Middle frontal gyrus (tissue), 1 donor: Measurements from ENCODE around the gene MCOLN3.
"Not testable (repeated sequence)": the region's sequence is repeated elsewhere in the genome, so short reads cannot be mapped to it uniquely, and the experiment has no call there.

Experiments
- DNase-seq: peaks from one replicate; pipeline ENCODE4 v3.0.0-alpha.2; 2015; ENCODE audit warnings: low spot score; ENCODE audit errors: extremely low spot score

MCOLN3 gene

DNA sequence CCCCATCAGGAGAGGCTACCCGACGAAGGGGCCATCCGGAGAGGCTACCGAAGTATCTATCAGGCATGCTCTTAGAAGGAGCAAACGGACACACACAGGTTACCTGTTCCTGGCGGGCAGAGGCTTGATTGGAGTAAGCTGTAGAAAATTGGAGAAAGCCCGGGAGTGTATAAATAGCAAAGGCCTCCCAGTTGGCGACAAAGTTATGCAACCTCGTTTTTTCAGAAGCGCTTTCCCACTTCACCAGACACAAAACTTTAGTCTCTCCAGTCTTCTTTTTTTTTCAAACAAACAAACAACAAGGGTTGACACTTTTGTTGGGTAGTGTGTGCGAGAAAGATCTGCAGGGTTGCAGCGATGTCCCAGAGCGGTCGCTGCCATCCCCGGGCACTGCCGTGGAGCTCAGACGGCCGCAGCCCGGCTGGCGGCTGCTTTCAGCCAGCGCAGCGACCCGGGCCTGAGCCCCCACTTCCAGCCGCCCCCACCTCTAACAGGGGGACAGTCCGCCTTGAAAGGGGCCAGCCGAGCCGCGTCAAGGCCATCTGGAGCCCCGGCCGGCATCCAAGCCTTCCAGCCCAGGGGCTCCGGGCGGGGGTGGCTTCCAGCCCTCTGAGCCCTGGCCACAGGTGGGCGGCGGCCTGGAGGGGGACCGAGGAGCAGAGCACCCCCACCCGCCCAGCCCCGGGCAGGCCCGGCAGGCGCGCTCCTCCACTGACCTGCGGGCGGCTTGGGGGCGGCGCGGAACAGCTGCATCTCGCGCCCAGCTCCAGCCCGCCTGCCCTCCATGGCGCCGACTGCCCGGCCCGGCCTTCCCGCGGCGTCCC is 616 bp downstream of the MCOLN3 start:
- no peak for DNase-seq

DNA sequence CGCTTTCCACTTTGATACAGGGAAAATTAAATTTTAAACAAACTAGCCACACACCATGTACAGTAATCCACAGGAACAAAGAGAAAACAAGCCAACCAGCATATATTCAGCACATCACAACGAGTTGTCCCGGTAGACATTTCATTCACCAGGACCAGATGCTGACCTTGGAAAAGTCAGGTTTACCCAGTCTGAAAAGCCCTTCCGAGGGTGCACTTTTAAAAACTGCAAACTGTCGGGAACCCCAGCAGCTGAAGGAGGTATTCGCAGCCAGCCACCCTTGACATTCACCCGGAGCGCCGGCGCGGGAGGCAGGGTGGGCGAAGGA is 1.2 kb downstream of the MCOLN3 start:
- no peak for DNase-seq

DNA sequence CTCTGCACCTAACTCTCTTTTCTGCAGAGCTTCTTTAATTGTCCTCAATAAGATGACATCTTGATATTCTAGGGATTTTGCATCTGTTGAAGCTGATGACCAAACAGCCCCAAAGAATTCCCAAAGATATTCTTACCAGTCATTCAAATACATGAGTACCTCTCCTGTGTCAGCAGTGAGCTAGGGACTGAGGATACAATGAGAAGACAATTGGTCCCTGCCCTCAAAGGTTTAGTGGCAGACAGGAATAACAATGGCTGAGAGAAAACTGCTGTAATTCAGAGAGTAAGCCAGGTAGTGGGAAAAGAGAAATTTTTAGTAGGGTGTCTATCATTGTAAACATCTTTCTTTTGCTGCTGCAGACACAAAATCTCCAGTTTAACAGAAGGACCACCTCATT is 5.9 kb downstream of the MCOLN3 start:
- DNase-seq, result no peak

DNA sequence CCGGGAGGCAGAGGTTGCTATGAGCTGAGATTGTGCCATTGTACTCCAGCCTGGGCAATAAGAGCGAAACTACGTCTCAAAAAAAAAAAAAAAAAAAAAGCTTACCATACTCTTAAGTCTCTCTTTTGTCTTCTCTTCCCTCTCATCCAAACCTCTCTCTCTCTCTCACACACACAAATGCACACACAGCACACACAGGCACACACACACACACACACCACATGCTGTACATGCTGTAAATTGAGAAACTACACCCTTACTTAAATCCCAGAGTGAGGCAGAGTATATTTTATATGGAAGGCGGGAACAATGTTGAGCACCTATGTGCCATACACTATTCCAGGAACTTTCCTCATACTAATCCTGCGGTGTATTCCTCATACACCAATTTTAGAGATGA is 6.5 kb downstream of the MCOLN3 start:
- DNase-seq, result no peak

DNA sequence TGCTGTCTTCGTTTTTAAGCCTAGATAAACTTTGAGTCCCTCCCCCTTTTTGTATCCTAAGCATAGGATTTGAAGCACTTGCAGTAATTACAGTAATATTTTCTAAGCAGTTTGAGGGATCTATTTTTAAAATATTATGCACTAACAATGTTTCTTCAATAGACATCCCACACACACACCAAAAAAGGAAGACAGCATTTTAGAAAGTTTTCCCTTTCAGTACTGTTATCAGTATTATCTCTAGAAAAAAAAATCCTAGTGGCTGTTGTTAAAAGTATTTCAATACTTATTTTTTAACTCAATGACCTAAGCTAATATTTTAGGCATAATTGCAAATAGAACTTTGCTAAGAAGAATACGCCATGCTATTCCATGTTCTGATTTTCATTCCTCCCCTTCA is 15.1 kb downstream of the MCOLN3 start:
- no peak for DNase-seq

DNA sequence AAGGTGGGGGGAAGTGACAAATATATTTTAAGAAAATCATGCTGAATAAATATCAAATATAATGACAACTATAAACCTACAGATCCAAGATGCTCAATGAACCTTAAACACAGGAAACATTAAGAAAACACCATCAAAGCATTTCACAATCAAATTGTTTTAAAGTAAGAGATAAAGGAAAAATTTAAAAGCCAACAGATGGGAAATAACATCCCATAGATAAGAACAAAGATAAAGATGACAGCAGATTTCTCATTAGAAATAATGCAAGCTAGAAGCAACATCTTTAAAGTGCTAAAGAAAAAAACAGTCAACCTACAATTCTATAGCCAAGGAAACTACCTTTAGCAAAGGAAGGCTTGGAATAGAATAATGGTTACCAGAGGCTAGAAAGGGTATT is 17.8 kb downstream of the MCOLN3 start:
- no peak for DNase-seq

DNA sequence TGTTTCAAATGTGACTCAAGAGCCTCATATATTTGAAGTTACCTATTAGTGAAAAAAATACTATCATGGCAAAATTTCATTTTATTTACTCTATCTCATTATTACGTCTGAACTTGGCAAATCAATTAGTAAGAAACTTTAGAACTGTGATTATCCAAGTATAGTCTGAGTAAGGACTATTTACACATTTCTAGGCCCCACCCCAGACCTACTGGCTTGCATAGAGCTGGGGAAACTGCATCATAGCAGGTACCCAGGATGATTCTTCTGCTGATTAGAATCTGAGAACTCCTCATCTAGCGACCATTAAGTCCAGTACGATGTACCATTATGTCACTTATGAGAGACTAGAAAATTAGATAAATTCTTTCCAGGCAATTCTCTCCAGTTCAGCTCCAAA is 20.1 kb downstream of the MCOLN3 start:
- no peak for DNase-seq

DNA sequence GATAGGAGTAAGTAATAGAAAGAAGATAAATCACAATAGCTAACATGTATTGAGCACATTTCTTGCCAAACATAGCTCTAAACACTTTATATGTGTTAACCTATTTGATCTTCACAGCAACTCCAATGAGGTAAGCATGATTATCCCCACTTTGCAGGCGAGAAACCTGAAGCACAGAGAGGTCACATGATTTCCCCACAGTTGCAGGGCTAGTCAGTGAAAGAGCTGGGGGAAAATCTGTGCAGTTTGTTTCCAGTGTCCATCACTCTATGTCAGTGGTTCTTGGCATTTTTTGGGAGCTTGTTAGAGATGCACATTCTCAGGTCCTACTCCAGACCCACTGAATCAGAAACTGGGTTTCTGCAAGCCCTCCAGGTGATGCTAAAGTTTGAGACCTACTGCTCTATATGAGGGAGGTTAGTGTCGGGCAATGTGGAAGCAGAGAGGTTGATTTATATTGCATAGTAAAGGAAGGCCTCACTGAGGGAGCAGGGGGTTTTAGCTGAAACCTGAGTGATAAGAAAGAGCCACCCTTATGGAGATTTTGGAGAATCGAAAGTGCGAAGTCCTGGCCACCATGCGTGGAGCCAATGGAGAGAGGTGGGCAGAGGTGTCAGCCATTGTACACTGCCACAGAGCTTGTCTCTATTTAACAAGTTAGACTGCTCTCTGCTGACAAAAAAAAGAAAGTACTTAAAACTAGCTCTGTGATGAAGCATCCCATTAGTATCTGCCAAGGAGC is 20.9 kb downstream of the MCOLN3 start:
- DNase-seq, result no peak

DNA sequence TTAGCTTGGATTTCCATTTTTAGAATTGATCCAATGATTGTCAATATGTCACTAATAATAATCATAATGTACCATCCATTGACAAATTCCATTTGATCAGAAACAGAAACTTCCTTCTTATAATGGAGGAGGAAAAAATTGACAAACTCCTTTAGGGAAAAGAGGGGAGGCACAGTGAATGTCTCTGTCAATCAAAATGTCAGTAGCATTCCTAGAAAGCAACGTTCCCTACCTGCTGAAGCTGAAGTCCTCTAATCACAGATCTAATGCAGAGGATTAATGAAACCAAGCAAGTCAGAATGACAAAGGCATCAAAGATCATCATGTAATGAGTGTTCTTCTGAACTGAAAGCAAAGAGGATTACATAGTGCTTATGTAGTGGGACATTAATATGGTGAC is 22.4 kb downstream of the MCOLN3 start:
- no peak for DNase-seq

DNA sequence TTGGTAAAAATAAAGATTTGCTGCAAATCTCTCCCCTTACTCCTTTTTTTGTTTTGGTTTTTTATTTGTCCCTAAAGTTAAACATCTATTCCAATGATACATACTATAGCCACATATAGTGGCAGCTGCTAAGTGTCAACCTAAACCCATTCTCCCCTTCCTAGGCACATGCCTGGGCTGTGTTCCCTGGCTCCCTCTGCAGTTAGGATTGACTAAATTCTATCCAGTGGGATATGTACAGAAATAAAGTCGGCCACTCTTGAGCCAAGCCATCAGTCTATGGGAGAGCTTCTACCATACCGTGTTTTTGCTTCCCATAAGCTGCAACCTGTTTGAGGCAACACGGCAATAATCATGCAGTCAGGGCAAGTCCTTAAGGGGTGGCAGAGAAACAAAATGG is 23.6 kb downstream of the MCOLN3 start:
- DNase-seq, result no peak

DNA sequence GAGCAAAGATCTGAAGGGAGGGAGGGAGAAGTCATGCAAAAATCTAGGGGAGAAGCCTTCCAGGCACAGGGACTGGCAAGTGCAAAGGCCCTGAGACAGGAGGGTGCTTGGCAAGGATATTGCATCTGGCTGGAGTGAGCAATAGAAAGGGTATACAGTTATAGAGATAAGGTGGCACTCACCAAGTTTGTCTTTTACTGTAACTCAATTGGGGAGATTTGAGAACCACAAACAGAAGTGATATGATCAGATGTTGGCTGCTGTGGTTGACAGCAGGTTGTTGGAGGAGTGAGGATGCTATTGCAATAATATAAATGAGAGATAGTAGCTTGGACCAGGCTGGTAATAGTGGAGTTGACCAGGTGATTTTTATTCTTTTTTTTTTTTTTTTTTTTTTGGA is 25.6 kb downstream of the MCOLN3 start:
- no peak for DNase-seq

DNA sequence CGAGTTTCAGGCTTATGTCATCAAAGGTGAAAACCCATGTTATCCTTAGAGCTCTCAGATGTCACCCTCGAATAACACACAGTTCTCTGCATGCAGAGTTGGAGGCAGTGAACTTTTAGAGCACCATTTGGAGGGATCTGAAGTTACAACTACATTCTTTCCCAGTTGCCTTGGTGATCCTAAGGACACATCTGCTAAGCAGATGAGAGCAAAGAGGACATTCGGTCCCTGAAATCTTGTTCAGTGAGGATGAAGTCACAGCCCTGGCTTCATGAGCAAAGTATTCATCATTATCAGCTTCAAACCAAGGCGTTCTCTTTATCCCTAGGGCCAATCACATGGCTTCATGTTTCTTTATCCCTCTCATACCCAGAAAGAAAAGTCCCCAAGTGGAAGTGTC is 28.3 kb downstream of the MCOLN3 start:
- no peak for DNase-seq

DNA sequence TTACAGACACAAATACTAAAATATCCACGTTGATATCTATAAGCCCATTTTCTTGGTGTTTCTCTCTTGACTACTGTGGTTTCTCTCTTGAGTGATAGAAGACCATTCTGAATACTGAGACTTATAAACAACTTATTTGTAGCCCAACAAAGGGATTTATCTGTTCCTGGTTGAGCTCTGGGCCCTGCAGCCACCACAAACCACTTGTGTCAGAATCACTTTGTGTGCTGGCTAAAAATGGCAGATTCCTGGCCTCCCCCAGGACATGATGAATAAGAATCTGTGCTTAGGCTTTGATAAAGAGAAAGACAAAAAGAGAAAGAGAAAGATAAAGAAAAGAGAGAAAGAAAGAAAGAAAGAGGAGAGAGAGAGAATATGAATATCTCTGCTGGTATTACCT is 32.5 kb downstream of the MCOLN3 start:
- DNase-seq, result no peak

DNA sequence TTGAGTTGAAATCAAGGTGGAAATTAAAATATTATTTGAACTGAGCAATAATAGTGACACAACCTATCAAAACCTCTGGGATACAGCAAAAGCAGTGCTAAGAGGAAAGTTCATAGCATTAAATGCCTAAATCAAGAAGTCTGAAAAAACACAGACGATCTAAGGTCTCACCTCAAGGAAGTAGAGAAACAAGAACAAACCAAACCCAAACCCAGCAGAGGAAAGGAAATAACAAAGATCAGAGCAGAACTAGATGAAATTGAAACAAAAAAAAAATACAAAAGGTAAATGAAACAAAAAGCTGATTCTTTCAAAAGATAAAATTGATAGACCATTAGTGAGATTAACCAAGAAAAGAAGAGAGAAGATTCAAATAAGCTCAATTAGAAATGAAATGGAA is 42.7 kb downstream of the MCOLN3 start:
- not testable (repeated sequence) for DNase-seq

DNA sequence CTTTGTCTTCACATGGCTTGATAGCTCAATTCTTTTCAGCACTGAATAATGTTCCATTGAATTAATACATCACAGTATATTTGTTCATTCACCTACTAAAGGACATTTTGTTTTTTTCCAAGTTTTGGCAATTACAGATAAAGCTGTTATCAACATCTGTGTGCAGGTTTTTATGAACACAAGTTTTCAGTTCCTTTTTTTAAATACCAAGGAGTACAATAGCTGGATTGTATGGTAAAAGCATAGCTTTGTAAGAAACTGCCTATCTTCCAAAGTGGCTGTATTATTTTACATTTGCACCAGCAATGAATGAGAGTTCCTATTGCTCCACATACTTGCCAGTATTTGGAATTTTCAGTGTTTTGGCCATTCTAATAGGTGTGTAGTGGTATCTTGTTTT is 46.6 kb downstream of the MCOLN3 start:
- no peak for DNase-seq

DNA sequence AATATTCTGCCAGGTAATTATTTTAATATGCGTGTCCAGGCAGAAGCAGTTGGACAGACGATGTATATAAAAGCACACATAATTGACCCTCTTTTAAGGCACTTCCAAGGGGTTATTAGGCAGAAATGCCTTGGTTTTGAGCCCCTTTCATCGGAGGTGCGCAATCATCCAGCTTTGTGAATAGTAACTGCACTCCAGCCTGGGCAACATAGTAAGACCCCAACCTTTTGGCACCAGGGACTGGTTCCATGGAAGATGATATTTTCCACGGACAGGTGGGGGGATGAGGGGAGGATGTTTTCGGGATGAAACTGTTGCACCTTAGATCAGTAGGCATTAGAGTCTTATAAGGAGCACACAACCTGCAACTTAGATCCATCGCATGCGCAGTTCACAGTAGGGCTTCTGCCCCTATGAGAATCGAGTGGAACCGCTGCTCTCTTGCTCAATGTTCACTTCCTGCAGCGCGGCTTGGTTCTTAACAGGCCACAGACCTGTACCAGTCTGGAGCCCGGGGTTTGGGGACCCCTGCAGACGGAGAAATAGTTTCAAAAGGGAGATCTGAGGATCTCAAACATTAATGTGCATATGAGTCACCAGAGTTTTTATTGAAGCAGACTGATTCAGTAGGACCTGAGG is 49.5 kb downstream of the MCOLN3 start:
- no peak for DNase-seq

DNA sequence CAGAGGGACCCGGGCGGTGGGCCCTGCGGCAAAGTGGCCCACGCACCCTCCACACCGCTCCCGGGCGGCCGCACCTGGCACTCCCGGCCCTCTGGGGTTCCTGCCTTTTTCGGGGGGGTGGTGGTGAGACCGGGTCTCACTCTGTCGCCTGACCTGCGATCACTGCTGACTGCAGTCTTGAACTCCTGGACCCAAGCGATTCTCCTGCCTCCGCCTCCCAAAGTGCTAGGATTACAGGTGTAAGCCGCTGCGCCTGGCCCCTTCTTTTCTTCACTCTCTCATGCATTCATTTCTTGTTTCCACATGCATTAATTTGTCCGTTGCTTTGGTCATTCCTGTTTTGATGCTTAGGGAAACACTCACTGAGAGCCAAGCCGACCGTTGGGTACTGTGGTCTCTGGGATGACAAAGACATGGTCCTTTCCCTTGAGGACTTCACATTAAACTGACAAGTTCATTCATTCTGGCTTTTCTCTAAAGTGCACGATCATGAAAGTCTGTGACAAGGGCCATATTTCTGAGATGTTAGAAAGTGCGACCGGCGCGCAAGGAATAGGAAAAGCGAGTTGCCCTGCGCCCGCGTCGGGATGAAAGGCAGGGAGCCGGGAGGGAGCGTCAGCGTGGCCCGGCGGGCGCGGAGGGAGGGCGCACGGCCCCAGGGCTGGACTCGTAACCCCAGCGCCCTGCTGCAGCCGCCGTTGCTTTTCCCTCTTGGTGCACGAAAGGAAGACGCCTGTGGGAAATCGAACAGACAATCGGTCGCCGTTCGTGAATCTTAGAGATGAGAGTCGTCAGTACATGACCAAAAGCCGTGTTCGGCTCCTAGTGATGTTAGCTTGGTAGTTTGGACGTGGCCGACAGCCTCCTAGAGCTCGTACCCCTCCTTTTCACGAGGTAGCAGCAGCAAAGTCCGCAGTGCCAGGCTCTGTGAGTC is 50.4 kb downstream of the MCOLN3 start:
- DNase-seq, result no peak

DNA sequence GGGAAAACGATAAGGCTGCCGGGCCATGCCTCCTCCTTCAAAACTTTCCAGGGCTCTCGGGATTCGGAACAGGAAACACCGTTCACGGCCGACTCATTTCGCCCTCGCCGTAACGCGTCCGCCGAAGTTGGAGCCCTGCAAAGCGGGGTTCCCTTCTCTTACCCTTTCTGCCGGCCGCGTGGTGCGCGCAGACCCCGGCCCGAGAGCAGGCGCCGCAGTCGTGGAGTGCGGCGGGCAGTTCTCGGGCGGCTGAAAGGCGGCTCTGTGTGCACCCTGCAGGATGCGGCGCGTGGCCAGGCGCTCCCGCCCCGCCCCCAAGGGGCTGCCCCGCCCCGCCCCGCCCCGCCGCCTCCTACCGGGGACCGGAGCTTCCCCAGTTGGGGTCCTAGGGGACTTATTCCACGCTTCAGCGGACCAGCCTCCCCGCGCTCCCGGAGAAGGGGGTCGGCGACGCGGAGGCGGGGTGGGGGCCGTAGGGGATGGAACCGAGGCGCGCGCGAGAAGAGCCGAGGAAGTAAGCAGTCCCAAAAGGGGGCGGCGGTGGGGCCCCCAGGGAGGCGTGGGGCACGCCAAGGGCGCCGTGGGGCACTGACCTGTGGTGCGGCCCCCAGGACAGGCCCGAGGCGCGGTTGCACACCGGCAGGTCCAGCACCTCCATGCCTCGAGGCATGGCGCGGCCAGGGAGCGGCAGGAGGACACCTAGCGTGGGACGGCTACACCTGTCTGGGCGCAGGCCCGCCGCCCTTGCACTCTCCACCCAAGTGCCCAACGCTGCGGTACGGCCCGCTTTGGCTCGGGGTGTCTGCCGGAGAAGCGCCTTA is 51.2 kb downstream of the MCOLN3 start, which contains the start of gene MCOLN2:
Gene MCOLN2 (minus strand): TSS at position 268 of the 821 bp plus-strand sequence. CDS start 241 bp downstream, at position 27.
- no peak for DNase-seq

DNA sequence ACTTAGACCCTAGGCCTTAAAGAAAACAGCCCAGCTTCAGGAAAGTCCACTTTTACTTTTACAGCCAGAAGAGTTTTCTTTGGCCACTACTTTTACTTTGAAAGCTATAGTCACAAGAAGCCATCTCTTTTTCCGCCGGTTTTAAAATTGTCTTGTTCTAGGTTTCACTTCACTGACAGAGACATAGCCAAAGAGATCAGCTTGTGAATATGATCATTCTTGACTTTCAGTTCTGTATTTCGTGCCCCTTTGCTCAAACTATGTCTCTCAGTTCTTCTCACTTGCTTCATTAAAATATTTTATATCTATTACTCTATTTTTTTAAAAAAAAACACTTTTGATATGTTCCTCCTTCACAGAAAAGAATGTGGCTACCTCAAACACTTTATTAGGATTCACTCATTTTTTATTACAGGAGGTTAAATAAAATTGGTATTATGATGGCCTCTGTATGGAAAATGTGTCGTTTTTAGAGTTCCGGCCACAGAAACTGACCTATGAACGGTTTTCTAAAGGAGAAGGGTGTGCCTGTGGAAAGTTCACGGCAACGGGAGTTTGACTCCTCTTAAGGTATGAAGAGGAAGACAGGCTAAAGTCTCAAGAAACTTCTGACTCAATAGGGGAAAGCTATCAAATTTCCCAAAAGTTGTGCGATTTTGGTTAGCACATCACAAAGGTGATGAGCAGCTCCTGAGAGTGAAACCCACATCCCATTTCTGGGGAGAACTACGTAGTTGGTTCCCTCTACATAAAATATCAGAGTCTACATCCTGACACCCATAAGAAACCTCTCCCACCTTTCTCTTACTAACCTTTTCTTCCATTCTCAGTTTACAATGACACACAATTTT is 52.6 kb downstream of the MCOLN3 start:
- DNase-seq, result no peak
